GM19328 (cell line): ENCODE data around the gene PRKCH.

Experiments
- ATAC-seq: cut with Tn5 transposase; IDR thresholded peaks from one replicate; pipeline ENCODE4 v1.9.1; 2021; ENCODE audit warnings: mild to moderate bottlenecking, moderate library complexity; ENCODE audit not compliant: unreplicated experiment

Gene PRKCH

DNA sequence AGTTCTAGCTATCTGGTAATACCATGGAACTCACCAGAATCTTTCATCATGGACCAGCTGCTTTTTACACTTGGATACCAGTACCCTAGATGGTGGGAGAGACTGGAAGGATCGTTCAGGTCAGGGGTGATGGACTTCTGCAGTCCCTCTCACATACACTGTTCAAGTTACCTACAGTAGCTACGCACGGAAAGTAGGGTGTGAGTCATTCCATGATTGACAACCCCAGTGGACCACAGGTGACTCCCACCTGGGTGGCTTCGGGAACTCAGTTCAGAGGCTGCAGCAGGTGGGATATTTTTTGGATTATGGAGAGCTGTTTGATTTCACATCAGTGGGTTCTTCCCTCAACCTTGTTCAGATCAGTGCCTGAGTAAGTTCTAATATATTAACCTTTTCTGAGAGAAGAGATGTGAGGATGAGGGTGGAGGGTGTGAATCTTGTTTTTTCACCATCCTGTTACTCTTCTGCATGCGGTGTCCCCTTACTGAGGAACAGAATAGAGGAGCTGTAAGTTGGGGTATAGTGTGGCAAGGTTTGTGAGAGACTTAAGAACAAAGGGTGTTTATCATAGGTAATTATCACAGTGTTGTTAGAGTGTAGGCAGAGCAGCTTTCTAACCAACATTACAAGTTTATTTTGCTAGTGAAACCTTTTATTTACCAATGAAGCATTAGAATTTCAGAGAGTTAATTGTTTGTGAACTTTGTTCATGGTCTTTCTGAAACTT, 39.6 kb downstream of the PRKCH start:
- no peak for ATAC-seq

DNA sequence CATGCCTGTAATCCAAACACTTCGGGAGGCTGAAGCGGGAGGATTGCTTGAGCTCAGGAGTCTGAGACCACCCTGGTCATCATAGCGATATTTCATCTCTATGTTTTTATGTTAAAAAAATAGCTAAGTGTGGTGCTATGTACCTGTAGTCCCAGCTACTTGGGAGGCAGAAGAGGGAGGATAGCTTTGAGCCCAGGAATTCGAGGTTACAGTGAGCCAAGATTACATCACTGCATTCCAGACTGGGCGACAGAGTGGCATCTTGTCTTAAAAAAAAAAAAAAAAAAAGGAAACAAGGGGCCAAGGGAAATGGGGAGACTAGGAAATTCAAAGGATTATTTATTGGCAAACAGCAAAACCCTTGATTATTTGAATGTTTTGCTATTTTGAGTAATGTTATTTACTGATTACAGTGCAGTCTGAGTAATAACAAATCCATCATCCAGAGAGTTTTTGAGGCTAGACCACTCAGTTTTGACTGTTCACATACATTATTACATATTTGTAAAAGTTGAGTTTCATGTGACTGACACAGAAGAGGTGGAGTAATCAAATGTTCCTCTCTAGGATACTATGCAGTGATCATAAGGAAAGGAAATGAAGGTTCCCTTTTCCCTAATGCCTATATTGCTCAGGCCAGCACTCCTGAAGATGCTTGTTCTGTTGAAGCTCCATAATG, 40.8 kb downstream of the PRKCH start:
- no peak for ATAC-seq

DNA sequence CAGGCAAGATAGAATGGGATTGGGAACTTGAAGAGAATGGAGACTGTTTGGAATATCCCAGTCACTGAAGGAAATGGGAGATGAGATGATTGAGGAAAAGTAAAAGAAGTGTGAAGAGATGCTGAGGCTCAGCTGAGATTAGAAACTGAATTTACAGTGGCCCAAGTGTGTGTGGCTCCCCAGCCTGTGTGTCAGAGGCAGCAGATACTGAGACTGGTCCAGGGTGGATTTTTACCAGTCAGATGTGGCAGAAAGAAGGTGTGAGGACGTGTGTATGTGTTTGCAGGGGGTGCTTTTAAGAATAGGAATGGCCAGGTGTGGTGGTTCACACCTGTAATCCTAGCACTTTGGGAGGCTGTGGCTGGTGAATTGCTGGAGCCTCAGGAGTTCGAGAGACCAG, 42.9 kb downstream of the PRKCH start:
- ATAC-seq: no peak

DNA sequence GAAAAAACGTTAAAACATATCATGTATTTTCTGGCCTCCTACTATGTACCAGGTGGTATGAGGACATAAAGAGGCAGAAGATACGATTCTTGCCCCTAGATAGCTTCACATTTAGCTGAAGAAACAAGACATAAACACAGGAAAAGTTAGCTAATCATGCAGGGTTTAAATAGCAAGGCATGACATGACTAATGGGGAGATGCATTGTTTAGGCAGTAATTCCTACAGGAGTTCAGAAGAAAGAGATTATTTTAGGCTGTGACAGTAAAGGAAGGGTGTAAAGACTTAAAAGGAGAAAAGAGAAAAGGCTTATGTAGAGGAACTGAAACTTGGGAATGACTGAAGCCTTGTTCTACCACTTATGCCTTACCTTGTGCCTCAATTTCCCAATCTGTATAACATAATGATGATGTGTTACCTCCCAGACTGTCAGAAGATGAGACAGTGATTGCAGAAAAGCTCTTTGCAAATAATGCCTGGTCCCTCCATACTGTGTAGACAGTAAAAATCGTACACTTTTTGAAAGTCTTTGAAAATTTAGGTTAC, 44.4 kb downstream of the PRKCH start:
- no peak for ATAC-seq

DNA sequence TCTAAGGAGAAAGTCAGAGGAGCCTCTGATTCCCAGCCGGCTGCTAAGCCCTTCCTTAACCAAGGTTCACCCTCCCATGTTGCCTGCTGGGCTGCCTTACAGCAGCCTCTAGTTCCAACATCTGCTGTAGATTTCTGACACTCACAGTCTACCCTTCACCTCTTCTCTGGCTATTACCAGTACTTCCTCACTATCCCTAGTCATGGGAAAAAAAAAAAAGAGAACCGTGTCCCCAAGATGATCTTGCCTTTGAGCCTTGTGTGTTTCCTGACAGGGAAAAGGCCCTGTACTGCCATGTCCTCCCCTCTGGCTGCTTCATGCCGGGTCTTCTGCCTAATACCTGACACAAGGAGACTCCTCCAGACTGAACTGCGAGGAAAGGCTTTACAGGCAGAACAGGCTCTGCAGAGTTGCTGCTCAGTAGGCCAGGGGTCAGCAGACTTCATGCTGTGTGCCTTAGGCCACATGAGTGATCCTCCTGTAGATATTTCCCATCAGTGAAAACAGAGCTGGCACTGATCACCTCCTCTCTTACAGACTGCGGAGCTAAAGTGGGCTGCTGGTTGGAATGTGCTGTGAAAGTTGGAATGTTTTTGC, 46.8 kb downstream of the PRKCH start:
- ATAC-seq: no peak

DNA sequence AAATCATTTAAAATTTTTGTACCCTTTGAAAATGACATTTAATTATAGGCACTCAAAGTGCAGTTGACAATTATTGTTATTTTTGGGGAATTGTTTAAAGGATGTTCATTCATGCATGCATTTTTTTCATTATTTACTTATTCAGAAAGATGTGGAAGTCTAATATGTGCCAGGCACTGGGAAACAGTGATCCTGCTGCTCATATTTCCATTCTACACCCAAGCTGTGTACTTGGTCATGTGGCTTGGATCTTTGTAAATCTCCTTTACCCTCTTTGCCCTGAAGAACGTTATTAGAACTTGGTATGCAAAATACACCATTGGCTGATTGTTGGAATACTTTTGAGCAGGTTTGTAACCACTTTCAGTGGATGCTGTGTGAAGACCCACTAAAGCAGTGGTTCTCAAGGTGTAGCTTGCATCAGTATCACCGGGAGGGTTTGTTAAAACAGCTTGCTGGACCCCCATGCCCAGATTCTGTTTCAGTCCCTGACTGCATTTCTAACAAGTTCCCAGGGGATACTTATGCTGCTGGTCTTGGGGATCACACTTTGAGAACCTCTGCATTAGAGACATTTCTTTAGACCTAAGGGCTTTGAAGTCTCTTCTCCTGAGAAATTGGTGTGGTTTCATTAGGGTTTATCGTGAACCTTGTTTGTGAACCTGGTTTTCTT, 47.5 kb downstream of the PRKCH start:
- ATAC-seq: no peak

DNA sequence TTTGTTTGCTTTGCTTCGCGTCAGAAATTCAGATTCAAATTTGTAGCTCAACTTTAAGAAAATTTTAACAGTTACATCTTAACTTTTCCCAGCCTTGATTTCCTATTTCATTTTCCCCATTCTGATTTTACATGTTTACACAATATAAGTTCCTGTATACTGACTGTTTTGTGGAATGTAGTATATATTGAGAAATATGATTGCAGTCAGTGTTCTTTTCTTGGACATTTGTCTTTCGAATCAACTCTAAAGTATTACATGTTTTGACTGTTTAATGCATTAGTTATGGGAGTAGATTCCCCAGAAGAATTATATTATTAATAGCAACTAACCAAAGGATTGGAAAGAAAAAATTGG, 48.1 kb downstream of the PRKCH start:
- ATAC-seq: no peak

DNA sequence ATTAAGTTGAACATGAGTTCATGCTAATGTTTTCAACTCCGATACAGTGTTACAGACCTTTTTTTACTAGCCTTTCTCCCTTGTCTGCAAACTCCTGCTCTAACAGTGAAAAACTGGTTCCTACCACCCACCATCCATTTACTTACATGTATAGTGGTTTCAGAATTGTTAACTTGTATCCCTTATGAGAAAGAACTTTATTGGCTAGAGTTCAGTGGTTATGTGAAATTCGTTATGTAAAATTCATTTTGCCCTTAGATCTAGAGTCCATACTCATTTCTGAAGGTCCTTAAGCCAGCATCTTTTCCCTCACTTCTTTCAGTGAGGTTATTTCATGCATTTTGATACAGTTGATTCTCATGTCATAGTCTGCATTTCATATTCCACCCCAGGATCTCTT, 51.0 kb downstream of the PRKCH start:
- no peak for ATAC-seq

DNA sequence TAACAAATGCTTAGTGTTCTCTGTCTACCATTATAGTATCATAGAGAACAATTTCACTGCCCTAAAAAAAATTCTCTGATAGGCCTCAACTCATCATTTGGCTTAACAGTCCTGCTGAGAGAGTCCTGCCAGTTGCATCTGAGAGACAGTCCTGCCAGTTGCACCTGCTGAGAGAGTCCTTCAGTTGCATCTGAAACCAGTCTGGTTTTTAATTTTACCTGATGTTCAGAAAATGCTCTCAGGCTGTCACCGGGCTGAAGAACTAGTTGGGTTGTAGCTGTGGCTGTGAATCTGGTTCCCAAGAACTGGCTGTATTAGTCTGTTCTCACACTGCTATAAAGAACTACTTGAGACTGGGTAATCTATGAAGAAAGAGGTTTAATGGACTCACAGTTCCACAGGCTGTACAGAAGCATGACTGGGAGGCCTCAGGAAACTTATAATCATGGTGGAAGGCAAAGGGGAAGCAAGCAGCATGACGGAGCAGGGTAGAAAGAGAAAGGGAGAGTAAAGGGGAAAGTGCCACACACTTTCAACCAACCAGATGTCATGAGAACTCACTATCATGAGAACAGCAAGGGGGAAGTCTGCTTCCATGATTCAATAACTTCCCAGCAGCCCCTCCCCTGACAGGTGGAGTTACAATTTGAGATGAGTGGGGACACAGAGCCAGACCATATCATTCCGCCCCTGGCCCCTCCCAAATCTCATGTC, 51.6 kb downstream of the PRKCH start:
- no peak for ATAC-seq

DNA sequence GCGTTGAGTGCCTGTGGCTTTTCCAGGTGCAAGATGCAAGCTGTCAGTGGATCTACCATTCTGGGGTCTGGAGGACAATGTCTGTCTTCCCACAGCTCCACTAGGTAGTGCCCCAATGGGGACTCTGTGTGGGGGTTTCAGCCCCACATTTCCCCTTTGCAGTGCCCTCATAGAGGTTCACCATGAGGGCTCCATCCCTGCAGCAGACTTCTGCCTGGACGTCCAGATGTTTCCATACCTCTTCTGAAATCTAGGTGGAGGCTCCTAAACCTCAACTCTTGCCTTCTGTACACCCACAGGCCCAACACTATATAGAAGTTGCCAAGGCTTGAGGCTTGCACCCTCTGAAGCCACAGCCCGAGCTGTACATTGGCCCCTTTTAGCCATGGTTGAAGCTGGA, 52.9 kb downstream of the PRKCH start:
- no peak for ATAC-seq

DNA sequence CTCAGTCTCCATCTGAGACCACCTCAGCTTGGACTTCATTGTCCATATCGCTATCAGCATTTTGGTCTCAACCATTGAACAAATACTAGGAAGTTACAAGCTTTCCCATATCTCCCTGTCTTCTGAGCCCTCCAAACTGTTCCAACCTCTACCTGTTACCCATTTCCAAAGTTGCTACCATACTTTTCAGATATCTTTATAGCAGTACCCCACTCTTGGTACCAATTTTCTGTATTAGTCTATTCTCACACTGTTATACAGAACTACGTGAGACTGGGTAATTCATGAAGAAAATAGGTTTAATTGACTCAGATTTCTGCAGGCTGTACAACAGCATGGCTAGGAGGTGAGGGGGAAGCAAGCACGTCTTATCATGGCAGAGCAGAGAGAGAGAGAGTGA, 53.8 kb downstream of the PRKCH start:
- no peak for ATAC-seq

DNA sequence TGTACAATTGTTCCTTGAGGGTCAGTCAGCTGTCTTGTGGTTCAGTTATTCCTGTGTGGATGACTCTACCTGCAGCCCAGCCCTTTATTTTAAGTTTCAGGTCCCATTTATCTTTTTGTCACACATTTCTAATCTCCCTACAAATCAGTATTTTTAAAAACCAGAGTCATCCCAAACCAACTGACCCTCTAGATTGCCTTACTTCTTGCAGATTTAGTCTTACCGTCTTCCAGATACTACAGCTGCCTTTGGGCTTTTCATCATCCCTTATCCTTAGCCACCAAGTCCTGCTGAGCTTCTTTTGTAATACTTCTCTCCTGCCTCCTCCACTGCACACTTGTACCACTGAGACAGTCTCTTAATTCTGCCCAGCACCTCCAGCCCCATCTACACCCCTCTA, 54.9 kb downstream of the PRKCH start:
- no peak for ATAC-seq

DNA sequence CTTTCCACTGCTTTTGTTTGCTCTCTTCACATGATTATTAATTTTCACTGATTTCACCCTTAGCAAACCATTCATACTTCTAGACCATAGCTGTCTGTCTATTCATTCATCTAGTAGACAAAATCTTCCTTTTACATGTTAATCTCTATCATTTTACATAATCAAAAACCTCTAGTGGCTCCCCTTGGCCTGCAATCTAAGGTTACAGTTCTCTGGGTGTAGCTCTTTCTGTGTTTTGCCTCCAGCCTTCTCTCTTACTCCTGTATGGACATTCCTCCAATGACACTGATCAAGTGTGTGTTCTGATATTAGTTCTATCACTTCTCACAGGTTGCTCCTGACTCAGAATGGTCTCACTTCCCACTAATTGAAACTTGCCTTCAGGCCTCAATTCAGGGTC, 56.4 kb downstream of the PRKCH start:
- no peak for ATAC-seq

DNA sequence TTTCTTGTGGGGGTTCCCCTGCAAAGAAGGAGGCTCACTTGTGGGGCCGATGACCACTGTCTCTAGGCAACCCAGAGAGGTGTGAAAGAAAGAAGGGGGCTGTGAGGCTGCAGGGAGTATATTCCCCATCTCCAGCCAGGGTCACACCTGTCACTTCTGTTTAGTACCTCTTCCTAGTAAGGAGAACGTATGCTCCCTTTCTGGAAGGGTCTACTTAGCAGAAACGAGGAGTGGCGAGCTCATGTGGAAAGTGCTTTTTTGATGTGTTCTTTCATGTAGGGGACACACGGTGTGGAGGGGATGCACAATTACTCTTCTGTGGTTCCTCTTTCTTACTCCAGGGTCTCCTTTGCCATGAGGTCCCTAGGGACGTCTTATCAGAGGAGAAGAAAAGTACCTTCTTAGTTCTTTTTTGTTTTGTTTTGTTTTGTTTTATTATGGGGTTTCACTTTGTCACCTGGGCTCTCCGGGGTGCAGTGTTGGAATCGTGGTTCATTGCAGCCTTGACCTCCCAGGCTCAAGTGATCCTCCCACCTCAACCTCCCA, 58.3 kb downstream of the PRKCH start:
- no peak for ATAC-seq

DNA sequence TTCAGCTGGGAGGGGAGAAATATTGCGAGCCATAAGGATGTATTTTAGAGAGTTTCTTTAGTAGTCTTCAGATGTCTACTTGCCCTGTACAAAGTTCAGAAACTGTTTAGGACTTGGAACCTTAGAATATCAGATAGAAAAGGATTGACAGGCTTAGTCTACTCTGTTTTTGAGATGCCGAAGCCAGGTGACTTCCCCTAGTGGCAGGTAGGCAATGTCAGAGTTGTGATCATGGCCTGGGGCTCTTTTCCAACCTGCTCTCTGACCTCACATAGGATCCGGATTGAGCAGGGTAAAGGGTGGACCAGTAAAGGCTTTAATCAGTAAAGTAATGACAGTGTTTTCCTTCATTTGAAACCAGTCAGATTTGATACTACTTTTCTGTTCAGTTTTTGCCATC, 59.6 kb downstream of the PRKCH start:
- ATAC-seq: no peak

DNA sequence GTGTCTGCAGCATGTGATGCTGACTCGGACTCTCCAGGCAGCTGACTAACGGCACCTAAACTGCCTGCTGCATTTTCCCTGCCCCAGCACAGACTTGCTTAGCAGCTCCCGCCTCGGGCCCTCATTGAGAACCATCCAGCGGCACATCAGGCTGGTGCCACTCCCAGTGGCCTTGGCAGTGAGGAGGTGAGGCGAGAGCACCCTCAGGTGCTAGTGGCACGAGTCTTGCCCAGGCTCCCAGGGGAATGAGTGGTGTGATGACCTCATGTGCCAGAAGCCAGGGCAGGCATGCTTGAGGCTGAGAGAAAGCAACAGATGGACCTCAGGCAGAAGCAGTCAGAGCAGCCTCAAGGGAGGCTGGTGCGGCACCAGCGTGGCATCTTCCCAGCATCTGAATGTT, 60.2 kb downstream of the PRKCH start:
- no peak for ATAC-seq

DNA sequence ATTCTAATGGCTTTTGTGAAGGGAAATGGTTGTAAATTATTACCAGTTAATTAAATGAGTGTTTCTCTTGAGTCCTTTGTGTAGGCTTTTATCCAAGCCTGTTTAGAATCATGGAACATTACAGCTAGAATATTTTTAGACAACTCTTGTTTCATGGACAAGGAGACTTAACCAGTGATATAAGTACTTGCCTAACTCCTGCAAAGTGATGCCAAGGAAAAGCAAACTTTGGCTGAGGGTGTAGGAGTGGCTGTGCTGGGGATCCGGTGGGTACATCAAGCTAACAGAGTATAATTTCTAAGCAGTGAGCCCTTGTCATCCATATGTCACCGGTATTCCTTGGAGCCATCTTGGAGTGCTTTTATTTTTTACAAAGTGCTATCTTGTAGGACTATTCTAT, 61.5 kb downstream of the PRKCH start:
- ATAC-seq: no peak

DNA sequence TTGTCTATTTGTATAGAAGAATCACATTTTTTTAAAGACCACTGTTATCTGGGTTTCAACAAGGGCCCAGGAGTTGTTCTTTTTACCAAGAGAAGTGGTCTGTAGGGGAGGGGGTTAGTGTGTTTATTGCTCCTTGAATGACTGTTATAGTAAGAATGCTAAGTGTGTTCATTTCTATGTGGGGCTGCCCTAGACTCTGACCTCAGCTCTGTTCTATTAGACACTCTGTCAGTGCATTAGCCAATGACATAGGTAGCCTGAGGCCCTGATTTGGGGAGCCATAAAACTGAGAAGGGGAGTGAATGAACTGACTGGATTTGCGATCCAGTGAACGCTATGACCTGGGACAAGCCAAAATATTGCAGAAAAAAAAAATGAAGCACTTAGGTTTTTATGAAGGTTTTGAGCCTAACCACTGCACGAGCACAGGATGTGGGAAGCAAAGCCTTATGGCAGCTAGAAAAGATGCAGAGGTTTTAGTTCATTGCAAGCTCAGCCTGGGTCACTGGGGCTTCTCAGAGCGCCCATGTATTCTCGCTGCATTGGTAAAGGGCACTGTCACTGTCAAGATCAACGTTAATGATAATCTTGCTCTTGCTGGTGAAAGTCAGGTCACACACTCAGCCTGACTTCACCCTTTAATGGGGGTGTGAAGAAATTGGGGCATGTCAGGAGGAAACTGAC, 63.8 kb downstream of the PRKCH start:
- ATAC-seq: no peak

DNA sequence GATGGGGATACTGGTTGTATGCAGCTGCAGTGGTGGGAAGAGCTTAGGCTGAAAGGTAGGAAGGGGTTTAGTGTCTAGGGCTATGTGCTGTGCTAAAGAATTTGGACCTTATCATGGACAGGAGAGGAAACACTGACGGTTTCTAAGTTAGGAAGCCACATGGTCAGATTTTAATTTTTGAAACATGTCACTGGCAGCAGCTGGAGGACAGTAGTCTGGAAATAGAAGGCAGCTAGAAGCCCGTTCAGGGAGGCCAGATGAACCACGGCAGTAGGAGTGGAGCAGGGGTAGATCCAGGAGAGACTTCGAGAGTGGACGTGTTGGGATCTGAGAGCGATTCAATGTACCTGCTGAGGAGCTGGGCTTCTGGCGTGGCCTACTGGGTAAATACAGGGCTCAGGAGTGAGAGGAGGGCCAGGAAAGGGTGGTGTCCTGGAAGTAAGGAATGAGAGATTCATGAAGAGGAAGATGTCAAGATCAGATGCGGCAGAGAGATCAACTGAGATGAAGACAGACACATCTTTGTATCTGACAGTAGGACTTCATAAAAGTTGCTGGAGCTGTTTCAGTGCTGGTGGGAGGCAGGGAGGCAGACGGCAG, 64.9 kb downstream of the PRKCH start:
- no peak for ATAC-seq

DNA sequence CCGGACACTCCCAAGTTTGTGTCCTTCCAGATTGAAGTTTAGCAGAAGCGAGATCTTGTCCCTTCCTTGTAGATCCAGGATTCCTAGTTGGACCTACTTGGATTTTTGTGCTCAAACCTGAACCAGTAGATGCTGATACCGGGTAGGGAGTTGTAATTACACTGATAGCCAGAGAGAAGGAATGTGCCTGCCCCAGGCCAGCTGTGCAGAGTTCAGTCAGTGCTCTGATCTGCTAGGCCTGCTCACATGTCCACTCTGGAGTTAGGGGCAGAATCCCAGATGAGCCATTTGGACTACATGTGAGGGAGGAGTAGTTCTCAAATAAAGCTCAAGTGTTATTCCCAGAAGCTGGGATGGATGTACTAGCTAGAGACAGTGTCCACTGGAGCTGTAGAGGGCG, 65.7 kb downstream of the PRKCH start:
- no peak for ATAC-seq
